ENCODE measurements around the gene ADAM8. TPM values are rescaled to one million over a fixed set of nuclear protein-coding genes. Genes with fewer than 3 reads are reported as not detected.

The ADAM8 gene
- total RNA-seq, 3 donors from 2014 or later: 4.8 to 7.0 (median 5.2) TPM

DNA sequence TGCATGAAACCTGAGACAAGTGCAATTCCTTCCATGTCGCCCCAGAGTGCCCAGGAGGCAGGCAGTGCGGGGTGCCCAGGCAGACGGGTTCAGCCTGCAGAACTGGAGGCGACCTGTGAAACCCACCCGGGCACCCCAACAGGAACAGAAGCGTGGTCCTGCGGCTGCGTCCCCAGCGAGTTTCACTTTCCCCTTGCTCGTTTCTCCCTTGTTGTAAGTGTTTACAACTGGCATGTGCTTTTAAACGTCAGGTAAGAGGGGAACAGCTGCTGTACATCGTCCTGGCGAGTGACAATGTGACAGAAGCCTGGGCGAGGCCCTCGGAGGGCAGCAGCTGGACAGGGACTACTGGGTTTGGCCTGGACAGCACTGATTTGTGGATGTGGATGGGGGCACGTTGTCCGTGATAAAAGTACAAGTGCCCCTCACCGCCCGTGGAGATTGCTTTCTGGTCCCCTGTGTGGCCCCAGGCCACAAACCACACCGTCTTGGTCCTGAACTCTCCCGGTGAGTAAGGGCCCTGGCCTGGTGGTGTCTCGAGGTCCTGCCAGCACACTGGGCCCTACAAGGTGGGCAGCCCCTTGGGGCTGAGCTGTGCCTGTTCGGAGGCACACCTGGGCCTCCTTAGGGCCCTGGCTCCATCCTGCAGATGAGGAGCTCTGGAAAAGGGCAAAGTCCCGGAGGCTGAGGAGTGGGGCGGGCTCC, 35.0 kb downstream of the ADAM8 start:
- peaks cover 4% of the 10 kb centered on the region for H3K4me1 ChIP-seq (ENCODE audit: low read depth)
- no peaks in the 10 kb centered on the region for H3K36me3 ChIP-seq (ENCODE audit: low read depth)
- H3K9me3 ChIP-seq: no peaks in the 10 kb centered on the region
- ATAC-seq (peak; percentile 42), DNase-seq (no peak)
- intact Hi-C loops (cut with DNase I, micrococcal nuclease): no loop called here
- TF ChIP-seq, protein P1, sequence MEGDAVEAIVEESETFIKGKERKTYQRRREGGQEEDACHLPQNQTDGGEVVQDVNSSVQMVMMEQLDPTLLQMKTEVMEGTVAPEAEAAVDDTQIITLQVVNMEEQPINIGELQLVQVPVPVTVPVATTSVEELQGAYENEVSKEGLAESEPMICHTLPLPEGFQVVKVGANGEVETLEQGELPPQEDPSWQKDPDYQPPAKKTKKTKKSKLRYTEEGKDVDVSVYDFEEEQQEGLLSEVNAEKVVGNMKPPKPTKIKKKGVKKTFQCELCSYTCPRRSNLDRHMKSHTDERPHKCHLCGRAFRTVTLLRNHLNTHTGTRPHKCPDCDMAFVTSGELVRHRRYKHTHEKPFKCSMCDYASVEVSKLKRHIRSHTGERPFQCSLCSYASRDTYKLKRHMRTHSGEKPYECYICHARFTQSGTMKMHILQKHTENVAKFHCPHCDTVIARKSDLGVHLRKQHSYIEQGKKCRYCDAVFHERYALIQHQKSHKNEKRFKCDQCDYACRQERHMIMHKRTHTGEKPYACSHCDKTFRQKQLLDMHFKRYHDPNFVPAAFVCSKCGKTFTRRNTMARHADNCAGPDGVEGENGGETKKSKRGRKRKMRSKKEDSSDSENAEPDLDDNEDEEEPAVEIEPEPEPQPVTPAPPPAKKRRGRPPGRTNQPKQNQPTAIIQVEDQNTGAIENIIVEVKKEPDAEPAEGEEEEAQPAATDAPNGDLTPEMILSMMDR (IDR thresholded peaks at IDR 0.05): no peak
- H3K4me3 ChIP-seq: no peak overlapping the region

DNA sequence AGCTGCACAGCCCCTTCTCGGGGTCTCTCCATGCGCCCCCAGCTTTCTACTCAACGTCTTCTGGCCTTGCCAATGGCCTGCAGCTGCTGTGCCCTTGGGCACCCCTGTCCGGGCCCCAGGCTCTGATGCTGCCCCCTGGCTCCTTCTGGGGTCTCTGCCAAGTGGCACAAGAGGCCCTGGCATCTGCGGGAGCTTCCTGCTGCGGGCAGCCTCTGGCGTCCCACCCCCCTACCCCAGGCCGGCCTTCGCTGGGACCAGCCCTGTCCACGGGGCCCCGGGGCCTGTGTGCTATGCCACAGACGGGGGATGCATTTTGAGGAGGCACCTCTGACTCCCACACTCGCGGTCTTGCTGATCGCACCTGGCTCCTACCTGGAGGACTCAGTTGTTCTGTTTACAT, 36.7 kb downstream of the ADAM8 start:
- Histone ChIP-seq H3K36me3 (ENCODE audit: low read depth) (no peaks in the 10 kb centered on the region), H3K4me3 (no peak overlapping the region), H3K9me3 (no peaks in the 10 kb centered on the region), H3K4me1 (ENCODE audit: low read depth) (peaks cover 7% of the 10 kb centered on the region)
- no peak for DNase-seq
- no peak for ATAC-seq
- intact Hi-C loops (cut with DNase I, micrococcal nuclease): no loop called here
- TF ChIP-seq, protein P1 (IDR thresholded peaks at IDR 0.05): no peak

DNA sequence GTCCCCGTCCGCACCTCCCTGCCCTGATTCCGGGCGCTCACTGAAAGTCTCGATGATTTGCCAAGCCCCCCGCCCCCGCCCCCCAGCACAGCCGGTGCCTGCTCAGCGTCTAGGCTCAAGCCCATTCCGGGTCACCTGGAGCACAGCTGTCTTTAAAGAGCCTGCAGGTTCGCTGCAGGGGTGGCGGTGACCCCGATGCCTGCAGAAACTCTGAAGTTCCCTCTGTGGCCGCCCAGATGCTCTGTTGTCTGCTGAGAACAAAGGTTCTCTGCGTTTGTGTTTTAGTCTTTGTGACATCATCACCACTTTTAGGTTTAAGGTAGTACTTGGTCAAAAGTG, 38.2 kb downstream of the ADAM8 start:
- DNase-seq (no peak), ATAC-seq (no peak)
- TF ChIP-seq, protein P1 (IDR thresholded peaks at IDR 0.05): no peak
- H3K9me3 ChIP-seq: no peaks in the 10 kb centered on the region
- H3K36me3 ChIP-seq (ENCODE audit: low read depth): no peaks in the 10 kb centered on the region
- peaks cover 7% of the 10 kb centered on the region for H3K4me1 ChIP-seq (ENCODE audit: low read depth)
- intact Hi-C loops (cut with DNase I, micrococcal nuclease): no loop called here
- no peak overlapping the region for H3K4me3 ChIP-seq

DNA sequence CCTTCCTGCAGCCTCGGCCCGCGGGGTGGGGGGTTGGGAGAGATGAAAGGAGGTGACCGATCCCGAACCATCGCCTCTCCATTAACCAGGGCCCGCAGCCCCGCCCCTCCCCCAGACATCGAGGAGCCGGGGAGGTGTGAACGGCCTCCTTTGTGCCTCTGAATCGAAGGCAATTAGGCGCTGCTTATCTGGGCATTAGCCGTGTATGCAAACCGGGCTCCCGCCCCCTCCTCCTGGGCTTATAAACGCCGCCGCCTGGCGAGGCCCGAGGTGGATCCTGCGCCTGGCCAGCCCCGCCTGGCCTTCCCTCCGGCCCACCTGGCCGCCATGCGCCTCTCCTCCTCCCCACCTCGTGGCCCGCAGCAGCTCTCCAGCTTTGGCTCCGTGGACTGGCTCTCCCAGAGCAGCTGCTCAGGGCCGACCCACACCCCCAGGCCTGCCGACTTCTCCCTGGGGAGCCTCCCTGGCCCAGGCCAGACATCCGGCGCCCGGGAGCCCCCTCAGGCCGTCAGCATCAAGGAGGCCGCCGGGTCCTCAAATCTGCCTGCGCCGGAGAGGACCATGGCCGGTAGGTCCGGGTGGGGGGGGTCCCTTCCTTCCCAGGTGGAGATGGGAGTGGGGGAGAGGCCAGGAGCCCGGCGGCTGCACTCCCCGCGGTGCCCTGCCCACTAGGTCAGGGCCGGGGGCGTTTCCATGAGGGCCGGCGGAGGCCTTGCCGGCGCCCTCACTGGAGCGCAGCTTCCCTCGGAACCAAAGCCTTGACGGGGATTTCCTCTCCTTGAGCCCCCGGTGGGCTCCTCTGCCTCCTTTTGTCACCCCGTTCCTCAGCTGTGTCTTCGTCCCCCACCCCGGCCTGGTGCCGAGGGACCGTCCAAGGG, 38.8 kb downstream of the ADAM8 start, which contains the start of gene VENTX:
TSS of gene VENTX (plus strand) at position 268 of the 878 bp plus-strand sequence. CDS start at position 328, 60 bp downstream.
- intact Hi-C loops (cut with DNase I, micrococcal nuclease): no loop called here
- TF ChIP-seq, protein P1 (IDR thresholded peaks at IDR 0.05): no peak
- ATAC-seq: no peak
- no peaks in the 10 kb centered on the region for H3K36me3 ChIP-seq (ENCODE audit: low read depth)
- no peak within 1 kb of the TSS for H3K4me3 ChIP-seq
- DNase-seq: no peak
- H3K4me1 ChIP-seq (ENCODE audit: low read depth): peaks cover 7% of the 10 kb centered on the region
- H3K9me3 ChIP-seq: no peaks in the 10 kb centered on the region

DNA sequence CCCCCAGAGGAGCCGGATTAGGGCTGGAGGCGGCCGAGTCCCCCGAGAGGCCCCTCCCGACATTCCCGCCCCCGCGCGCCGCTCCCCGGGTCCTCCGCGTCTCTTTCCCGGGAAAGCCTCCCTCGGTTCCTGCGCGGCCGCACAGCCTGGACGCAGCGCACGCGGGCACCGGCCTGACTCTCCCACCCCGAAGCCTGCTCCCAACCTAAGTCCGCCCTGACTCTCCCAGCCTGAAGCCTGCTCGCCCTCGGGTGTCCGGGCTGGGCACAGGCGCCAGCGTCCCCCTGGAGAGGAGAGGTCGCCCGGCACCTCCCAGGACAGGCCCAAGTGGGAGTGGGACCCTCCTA, 39.5 kb downstream of the ADAM8 start:
- intact Hi-C loops (cut with DNase I, micrococcal nuclease): no loop called here
- Histone ChIP-seq H3K4me1 (ENCODE audit: low read depth) (peaks cover 7% of the 10 kb centered on the region), H3K9me3 (no peaks in the 10 kb centered on the region), H3K4me3 (no peak overlapping the region), H3K36me3 (ENCODE audit: low read depth) (no peaks in the 10 kb centered on the region)
- no peak for ATAC-seq
- TF ChIP-seq, protein P1 (IDR thresholded peaks at IDR 0.05): no peak
- DNase-seq: peak in 1 of 3 donors; percentile 43

Data from mucosa of descending colon (tissue), 3 donors.